Measurements from ENCODE around the gene TBX10.
A peak's percentile ranks its signal among the peaks of the same experiment; 100 is the strongest.
"Not testable (repeated sequence)": the region's sequence is repeated elsewhere in the genome, so short reads cannot be mapped to it uniquely, and the experiment has no call there.

The TBX10 gene

GRCh38 chr11:67645521-67646461 lies 6.2 kb upstream of the TBX10 start:
- DNase-seq, result peak; percentile 4

- no peak for DNase-seq
These were observed 5.2 kb upstream of the TBX10 start for GRCh38 chr11:67644472-67645418.

DNA sequence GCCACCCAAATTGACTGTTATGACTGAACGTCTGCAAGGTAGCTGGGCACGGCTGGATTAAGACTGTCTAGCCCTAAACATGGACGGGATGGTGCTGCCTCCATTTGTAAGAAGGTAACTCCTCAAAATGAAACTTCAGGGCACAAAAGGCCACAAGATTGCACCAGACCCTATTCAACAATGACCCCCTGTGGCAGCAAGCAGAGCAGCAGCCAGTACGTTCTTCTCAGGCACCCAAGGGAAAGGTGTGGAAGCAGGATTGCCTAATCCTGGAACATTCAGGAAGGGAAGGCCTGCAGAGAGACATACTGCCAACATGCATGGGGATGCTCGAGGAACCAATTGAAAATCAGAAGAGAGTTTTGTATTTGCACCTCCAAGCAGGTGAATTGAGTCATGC lies 4.5 kb upstream of the TBX10 start:
- no peak for DNase-seq

- DNase-seq, result no peak
These were observed 2.9 kb upstream of the TBX10 start for GRCh38 chr11:67642173-67643120.

DNA sequence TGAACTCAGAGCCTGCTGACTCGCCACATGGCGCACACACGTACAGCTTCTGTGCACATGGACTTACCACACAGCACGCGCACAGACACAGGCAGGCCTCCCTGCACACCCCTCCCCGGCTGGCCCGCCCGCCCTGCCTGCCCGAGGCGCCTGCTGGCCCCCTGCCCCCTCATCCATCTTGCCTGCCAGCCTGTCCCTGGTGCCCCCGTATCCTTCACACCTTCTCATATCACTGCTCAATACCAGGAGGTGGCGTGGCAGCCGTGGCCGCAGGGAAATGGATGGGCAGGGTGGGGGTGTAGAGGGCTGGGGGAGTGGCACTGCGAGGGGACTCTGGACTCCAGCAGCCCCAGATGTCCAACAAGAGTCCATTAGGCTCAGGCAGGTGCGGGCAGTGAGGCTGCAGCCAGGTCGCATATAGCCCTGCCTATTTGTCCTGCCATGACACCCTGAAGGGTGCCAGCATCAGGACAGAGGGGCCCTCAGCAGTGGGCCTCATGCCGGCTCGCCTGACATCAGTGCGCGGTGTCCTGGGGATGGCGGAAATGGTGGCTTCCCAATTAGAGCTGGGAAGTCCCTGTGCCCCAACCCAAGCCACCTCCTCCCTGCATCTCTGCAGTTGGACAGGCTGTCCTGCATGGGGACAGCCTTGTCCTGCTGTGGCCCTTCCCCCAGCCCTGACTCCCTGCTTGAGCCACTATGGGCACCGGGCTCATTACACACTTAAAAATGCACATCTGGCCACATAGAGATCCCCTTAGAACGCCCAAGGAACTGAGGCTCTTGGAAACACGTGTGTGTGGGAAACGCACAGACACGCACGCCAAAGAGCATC lies 2.0 kb upstream of the TBX10 start:
- DNase-seq, result no peak

- DNase-seq, result no peak
These were observed 1.3 kb upstream of the TBX10 start for GRCh38 chr11:67640758-67641337.

GRCh38 chr11:67640021-67640757 lies 626 bp upstream of the TBX10 start:
- DNase-seq, result no peak

DNA sequence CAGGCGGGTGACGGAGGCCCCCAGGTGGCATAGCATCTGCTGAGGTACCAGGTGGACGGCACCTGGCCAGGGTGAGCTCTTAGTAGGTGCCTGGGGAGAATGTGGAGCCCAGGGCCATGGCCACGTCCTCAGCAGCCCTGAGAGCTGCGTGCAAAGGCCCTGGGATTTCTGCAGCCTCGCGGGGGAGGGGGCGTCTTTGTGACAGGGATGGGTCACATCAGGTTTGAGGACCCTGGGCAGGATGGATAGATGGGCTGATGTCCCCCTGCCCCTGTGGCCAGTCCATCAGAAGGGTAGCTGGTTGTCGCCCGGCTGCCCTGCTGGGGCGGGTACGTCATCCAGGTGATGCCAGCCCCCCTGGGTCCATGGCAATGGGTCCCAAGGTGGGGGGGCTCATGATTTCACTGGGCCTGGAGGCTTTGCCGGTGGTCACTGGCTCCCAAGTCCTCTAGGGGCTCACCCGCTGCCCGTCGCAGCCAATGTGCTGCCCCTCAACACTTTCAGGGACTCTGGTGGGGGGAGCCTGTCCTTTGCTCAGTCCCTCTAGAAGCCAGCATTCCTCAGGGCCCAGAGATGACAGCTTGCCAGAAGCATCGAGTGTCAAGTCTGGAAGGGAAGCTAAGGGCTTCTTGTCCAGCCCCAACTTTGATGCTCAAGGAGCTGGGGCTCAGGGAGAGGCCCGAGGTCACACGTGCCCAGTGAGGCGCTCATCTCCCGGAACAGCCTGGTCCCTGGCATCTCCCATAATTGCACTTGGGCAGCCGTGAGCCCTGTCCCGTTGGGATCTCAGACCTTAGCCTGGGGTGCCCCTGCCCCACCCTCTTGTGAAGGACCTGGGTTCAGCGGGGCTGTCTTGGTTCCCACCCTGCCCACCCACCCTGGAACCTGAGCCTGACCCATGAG lies 777 bp downstream of the TBX10 start:
- no peak for DNase-seq

- not testable (repeated sequence) for DNase-seq
These were observed 2.1 kb downstream of the TBX10 start for GRCh38 chr11:67637441-67637840.

DNA sequence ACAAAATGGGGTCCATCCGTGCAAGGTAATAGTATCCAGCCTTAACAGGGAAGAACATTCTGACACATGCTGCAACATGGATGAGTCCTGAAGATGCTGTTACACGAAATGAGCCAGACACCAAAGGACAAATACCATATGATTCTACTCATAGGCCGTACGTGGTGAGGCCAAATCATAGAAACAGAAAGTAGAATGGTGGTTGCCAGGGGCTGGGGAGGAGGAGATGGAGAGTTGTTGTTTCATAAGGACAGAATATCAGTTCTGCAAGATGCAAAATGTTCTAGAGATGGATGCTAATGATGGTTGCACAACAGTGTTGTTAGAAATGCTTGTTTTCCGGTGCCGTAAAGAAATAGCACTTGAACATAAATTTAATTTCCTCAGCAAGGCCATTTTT lies 2.6 kb downstream of the TBX10 start:
- DNase-seq, result no peak

GRCh38 chr11:67635231-67635521 lies 4.4 kb downstream of the TBX10 start:
- no peak for DNase-seq

DNA sequence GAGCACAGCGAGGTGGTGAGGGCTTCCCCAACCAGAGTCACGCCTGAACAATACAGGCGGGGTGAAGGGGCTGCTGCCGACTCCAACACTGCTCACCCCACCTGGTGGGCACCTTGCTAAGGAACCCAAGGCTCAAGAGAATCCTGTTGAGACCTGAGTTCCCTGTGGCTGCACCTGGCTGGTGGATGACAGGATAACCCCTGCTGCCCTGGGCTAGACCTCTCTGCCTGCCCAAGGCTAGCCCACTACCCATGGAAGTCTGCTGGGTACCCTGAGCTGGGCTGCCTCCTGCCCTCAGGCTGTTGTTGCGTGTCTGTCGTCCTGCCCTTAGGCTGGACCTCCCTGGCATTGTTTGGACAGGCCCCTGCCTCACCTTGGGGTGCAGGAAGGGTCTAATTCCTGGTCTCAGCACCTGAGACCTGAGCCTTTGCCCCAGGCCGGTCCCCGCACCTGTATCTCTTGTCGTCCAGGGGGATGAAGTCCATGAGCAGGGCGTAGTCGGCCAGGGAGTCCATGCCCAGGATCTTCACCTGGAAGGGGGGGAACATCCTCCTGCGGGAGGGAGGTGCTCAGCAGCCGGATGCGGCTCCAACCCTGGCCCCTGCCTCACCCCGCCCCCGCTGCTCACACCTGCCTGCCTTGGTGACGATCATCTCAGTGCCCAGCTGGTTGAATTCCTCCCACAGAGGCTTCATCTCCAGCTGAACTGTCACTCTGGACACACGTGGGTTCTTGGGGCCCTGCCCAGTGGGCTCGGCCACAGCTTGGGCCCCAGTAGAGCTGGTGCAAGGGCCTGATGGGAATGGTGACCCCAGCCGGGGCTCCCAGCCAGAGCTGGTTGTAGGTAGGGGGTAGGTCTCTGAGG lies 5.0 kb downstream of the TBX10 start:
- DNase-seq, result no peak

- DNase-seq, result no peak
These were observed 5.7 kb downstream of the TBX10 start for GRCh38 chr11:67633758-67634365.

DNA sequence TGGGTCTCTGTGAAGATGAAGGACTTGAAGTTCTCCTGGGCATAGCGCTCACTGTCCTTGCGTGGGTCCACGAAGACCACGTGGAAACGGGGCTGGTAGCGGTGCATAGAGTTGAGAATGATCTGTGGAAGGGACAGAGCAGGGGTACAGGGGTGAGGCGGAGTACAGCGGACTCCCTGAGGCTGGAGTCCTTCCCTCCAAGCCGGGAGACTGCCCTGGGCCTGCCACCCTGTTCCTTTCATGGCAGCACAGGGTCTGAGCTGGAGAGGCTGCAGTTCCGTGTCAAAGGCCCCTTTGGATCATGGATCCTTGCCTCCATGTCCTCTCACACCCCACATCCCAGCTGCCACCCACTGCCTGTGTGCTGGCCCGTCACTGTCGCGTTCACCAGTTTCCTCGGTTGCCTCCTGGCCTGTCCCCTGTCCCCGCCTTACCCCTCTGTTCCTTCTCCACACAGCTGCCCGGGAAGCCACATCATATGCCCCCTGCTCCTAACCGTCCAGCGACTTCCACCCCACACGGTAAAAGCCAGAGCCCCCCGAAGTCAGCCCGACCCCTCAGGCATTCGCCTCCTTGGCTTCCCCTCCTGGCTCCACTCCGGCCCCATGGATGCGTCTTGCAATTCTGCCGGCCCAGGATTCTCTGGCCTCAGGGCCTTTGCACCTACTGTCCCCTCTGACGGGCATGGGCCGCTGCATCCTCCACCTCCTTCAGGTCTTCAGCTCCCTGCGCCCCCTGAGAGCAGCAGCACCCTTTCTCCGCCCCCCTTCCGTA lies 6.4 kb downstream of the TBX10 start:
- DNase-seq, result no peak

GRCh38 chr11:67632175-67632981 lies 7.2 kb downstream of the TBX10 start:
- no peak for DNase-seq

- no peak for DNase-seq
These were observed 7.7 kb downstream of the TBX10 start for GRCh38 chr11:67631853-67632174.

Data from right kidney (tissue), 1 donor.